SK-N-SH (cell line): ENCODE measurements around the gene PPP3CB.

ENCODE experiments used
- CTCF ChIP-seq: fragments of 200-600 bp; sonication (generic); IDR thresholded peaks from 2 replicates; pipeline ENCODE4 v1.6.1; 2017; ENCODE audit warnings: antibody characterized with exemption, mild to moderate bottlenecking, moderate library complexity
- EP300 ChIP-seq, 2 experiments: IDR thresholded peaks; 2 replicates each; pipeline versions ENCODE4 v1.4.0 to v1.6.1; 2012; ENCODE audit warnings: borderline replicate concordance in 1 of 2, low read depth in 1 of 2, low read length in 1 of 2
- FOSL2 ChIP-seq: IDR thresholded peaks from 2 replicates; pipeline ENCODE4 v1.4.0; 2012; ENCODE audit warnings: low read depth, mild to moderate bottlenecking, moderate library complexity, borderline replicate concordance
- GATA2 ChIP-seq: sonication (generic); formaldehyde crosslinking; IDR thresholded peaks from 2 replicates; pipeline ENCODE4 v1.5.0; 2020; ENCODE audit warnings: mild to moderate bottlenecking, missing genetic modification reagents
- MAX ChIP-seq: IDR thresholded peaks from 2 replicates; pipeline ENCODE4 v1.4.0; 2012; ENCODE audit warnings: low read depth
- POLR2AphosphoS5 ChIP-seq: IDR thresholded peaks from 2 replicates; pipeline ENCODE4 v1.6.1; 2012; ENCODE audit warnings: low read depth, low read length
- RAD21 ChIP-seq: IDR thresholded peaks from 2 replicates; pipeline ENCODE4 v1.6.1; 2012; ENCODE audit warnings: mild to moderate bottlenecking, low read length
- TAF1 ChIP-seq: IDR thresholded peaks from 2 replicates; pipeline ENCODE4 v1.6.1; 2012; ENCODE audit warnings: low read depth, mild to moderate bottlenecking, low read length, moderate library complexity, borderline replicate concordance

- TF ChIP-seq RAD21: no peak
- TF ChIP-seq GATA2: no peak
- no peak for TF ChIP-seq EP300 (IDR thresholded peaks at IDR 0.05; ENCODE audit: borderline replicate concordance in 1 of 2, low read depth in 1 of 2, low read length in 1 of 2)
- no peak for TF ChIP-seq FOSL2
- no peak; the same call in 1 of the 2 replicates for TF ChIP-seq CTCF
- TF ChIP-seq TAF1: no peak; the same call in 1 of the 2 replicates
- TF ChIP-seq POLR2AphosphoS5: peak; percentile 59; the same call in 1 of the 2 replicates
- peak; percentile 57; the same call in 1 of the 2 replicates for TF ChIP-seq MAX
Measured at GRCh38 chr10:73413528-73414229, 82.1 kb downstream of the PPP3CB start, which contains the start of gene ANXA7.
